Left lung (tissue), 10 donors: ENCODE results near the gene RAPGEF4. TPM values are rescaled to one million over a fixed set of nuclear protein-coding genes. Genes with fewer than 3 reads are reported as not detected.

ENCODE experiments used
- ATAC-seq: fragments of 200-7000 bp; cut with Tn5 transposase; one replicate; pipeline ENCODE4 v1.9.1; 2020; ENCODE audit warnings: moderate library complexity
- DNase-seq, 4 donors: peaks; one replicate each; pipeline ENCODE4 v3.0.0-alpha.2; 2013 to 2020
- H3K27ac ChIP-seq, 2 donors: fragments of 200-600 bp; sonication (generic) in 1 of 2; one replicate each; pipeline versions ENCODE4 v1.5.0 to v1.8.0; 2020 to 2021
- H3K27me3 ChIP-seq, 2 donors: fragments of 200-600 bp; sonication (generic) in 1 of 2; one replicate each; pipeline versions ENCODE4 v1.5.0 to v1.8.0; 2020 to 2021
- H3K36me3 ChIP-seq, 2 donors: fragments of 200-600 bp; sonication (generic) in 1 of 2; one replicate each; pipeline versions ENCODE4 v1.5.0 to v1.8.0; 2020 to 2021
- H3K4me1 ChIP-seq, 2 donors: fragments of 200-600 bp; one replicate each; pipeline ENCODE4 v1.8.0; 2021
- H3K4me3 ChIP-seq, 2 donors: fragments of 200-600 bp; sonication (generic) in 1 of 2; one replicate each; pipeline versions ENCODE4 v1.5.0 to v1.8.0; 2020 to 2021; ENCODE audit warnings: mild to moderate bottlenecking in 1 of 2
- H3K9me3 ChIP-seq, 2 donors: fragments of 200-600 bp; sonication (generic) in 1 of 2; one replicate each; pipeline versions ENCODE4 v1.5.0 to v1.8.0; 2020 to 2021
- intact Hi-C, 2 donors: fragments of 100-400 bp; cut with DNase I; formaldehyde crosslinking; loops; one replicate each; pipeline versions ENCODE4 v1.11.2 to v1.14.2; 2022
- polyA plus RNA-seq, 6 donors: library from polyadenylated mRNA; unstranded; fragments of 120-200 nt; gene quantifications; one replicate each; pipeline ENCODE4 v1.2.1, GENCODE V29; 2013; ENCODE audit not compliant: insufficient read length in 6 of 6
- total RNA-seq, 2 donors: library from RNA; stranded (reverse); fragmentation: NEBNext Ultra II Directional; extraction: Animal tissue kit (Norgen Biotek cat#: 25700); gene quantifications; one replicate each; pipeline ENCODE4 v1.2.1, GENCODE V29; 2021
- TF ChIP-seq, protein P1 (sequence below), 2 donors: fragments of 200-600 bp; sonication (generic) in 1 of 2; IDR thresholded peaks; one replicate each; pipeline versions ENCODE4 v1.5.0 to v1.8.0; 2021; ENCODE audit warnings: antibody characterized with exemption in 2 of 2
- donor health status: DM: no; HTN: yes; CAD: no.
- donor health status: DM: no; HTN: no; CAD: no.

The RAPGEF4 gene
- total and polyA plus RNA-seq, 8 donors, result 9.1 to 16.2 (median 11.8) TPM

DNA sequence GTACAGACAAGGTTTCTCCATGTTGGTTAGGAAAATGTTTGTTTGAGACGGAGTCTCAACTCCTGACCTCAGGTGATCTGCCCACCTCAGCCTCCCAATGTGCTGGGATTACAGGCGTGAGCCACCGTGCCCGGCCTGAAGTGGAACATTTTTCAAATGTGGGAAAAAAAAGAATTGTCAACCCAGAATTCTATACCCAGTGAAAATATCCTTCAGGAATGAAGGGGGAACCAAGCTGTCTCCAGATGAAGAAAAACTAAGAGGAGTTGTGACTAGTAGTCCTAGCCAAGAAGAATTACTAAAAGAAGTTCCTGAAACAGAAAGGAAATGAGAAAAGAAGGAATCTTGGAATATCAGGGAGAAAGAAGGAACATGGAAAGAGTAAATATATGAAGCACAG is 25.7 kb downstream of the RAPGEF4 start:
- TF ChIP-seq, protein P1, sequence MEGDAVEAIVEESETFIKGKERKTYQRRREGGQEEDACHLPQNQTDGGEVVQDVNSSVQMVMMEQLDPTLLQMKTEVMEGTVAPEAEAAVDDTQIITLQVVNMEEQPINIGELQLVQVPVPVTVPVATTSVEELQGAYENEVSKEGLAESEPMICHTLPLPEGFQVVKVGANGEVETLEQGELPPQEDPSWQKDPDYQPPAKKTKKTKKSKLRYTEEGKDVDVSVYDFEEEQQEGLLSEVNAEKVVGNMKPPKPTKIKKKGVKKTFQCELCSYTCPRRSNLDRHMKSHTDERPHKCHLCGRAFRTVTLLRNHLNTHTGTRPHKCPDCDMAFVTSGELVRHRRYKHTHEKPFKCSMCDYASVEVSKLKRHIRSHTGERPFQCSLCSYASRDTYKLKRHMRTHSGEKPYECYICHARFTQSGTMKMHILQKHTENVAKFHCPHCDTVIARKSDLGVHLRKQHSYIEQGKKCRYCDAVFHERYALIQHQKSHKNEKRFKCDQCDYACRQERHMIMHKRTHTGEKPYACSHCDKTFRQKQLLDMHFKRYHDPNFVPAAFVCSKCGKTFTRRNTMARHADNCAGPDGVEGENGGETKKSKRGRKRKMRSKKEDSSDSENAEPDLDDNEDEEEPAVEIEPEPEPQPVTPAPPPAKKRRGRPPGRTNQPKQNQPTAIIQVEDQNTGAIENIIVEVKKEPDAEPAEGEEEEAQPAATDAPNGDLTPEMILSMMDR (IDR thresholded peaks at IDR 0.05), result no peak
- DNase-seq (no peak), ATAC-seq (no peak)
- Histone ChIP-seq H3K27ac (no peak overlapping the region), H3K27me3 (peaks cover 2 to 5% of the 10 kb centered on the region in 2 donors), H3K4me1 (no peaks in the 10 kb centered on the region), H3K36me3 (no peaks in the 10 kb centered on the region), H3K4me3 (no peak overlapping the region), H3K9me3 (peaks cover 0 to 13% of the 10 kb centered on the region in 2 donors)
- intact Hi-C loops, result no loop called here

DNA sequence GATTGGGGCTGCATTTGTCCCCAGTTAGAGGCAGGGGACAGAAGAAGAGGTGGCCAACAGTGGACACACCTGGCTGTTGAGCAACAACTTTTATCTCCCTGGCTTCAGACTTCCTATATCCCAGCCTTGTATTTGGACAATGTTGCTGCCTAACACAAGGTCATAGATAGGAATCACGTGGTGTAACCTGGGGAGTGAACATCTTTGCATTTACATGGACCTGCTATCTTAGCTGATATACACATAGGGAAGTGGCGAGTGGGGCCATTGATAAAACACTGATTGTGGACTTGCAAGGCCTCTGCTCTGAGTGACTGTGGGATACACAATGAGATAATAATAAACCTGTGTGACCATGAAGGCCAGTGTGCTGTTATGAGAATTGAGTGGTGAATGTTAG is 26.9 kb downstream of the RAPGEF4 start:
- Histone ChIP-seq H3K4me3 (no peak overlapping the region), H3K27ac (no peak overlapping the region), H3K9me3 (peaks cover 0 to 13% of the 10 kb centered on the region in 2 donors), H3K27me3 (no peaks in the 10 kb centered on the region), H3K36me3 (no peaks in the 10 kb centered on the region), H3K4me1 (no peaks in the 10 kb centered on the region)
- no peak for DNase-seq
- no peak for ATAC-seq
- intact Hi-C loops, result no loop called here
- TF ChIP-seq, protein P1 (IDR thresholded peaks at IDR 0.05), result no peak

DNA sequence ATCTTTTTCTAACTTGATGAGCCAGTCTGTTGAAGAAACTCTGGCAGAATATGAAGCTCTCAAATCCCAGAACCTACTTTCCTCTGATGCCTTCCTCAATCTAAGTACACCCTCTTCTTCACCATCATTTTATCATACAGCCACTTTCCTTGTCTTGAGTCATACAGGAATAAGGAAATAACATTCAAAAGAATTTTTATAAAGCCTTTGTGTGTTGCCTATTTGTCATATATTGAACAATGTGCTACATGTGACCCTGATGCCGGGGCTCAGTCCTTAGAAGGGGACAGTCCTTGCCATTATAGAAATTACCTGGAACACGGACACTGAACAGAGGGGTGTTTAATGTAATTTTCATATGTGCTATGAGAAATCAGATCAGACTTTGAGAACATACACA is 27.4 kb downstream of the RAPGEF4 start:
- Histone ChIP-seq H3K4me3 (no peak overlapping the region), H3K4me1 (no peaks in the 10 kb centered on the region), H3K27me3 (no peaks in the 10 kb centered on the region), H3K9me3 (peaks cover 0 to 13% of the 10 kb centered on the region in 2 donors), H3K27ac (no peak overlapping the region), H3K36me3 (no peaks in the 10 kb centered on the region)
- DNase-seq (no peak), ATAC-seq (no peak)
- TF ChIP-seq, protein P1 (IDR thresholded peaks at IDR 0.05), result no peak
- intact Hi-C loops, result no loop called here

DNA sequence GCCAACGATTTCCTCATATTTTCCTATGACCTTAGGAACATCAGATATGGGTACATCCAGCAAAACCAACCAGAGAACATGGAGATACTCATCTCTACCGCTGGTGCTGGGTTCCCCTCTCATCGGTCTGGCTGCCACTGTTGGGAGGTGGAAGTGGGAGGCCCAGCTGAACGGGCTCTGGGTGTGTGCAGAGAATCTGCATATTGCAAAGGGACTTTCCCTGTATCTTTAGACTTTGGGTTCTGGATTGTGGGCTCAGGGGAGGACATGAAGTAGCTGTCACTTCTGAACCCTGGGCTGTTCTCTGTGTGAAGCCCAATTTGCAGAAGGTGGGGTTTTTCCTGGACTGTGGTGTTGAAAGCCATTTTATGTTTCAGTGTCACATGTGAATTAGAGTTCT is 30.0 kb downstream of the RAPGEF4 start:
- intact Hi-C loops, result no loop called here
- peaks cover 0 to 13% of the 10 kb centered on the region in 2 donors for H3K9me3 ChIP-seq
- no peak overlapping the region for H3K4me3 ChIP-seq
- ATAC-seq (no peak), DNase-seq (no peak)
- H3K4me1 ChIP-seq, result no peaks in the 10 kb centered on the region
- H3K36me3 ChIP-seq, result no peaks in the 10 kb centered on the region
- no peaks in the 10 kb centered on the region for H3K27me3 ChIP-seq
- no peak overlapping the region for H3K27ac ChIP-seq
- TF ChIP-seq, protein P1 (IDR thresholded peaks at IDR 0.05), result no peak

DNA sequence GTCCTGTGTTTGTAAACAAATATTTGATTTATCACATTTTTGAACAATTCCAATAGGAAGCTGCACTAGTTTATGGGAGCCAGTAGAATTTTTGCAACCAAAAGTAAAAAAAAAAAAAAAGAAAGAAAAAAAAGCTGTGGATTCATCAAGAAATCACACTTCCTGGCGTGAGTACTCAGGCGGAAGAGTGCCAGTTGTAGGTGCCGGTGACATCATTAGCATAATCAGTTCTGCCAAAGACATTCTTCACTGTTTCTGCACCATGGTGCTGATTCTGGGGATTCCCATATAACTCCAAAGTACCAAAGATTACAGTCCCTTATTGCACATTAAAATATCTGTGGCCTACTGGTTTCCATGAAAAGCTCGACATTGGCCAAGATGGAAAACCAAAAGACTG is 32.8 kb downstream of the RAPGEF4 start:
- no peaks in the 10 kb centered on the region for H3K4me1 ChIP-seq
- no peaks in the 10 kb centered on the region for H3K27me3 ChIP-seq
- no peak overlapping the region for H3K4me3 ChIP-seq
- intact Hi-C loops, result no loop called here
- ATAC-seq (no peak), DNase-seq (no peak)
- H3K36me3 ChIP-seq, result no peaks in the 10 kb centered on the region
- H3K9me3 ChIP-seq, result no peaks in the 10 kb centered on the region
- TF ChIP-seq, protein P1 (IDR thresholded peaks at IDR 0.05), result no peak
- H3K27ac ChIP-seq, result no peak overlapping the region
